Effector memory CD4-positive, alpha-beta T cell (primary cell): ENCODE measurements around the gene BRD2.
A peak's percentile ranks its signal among the peaks of the same experiment; 100 is the strongest.

Source experiments
- DNase-seq, 3 donors: peaks; one replicate each; pipeline ENCODE4 v3.0.0-alpha.2; 2020
- H3K27ac ChIP-seq: 2 replicates; pipeline ENCODE4 v1.7.0; 2013; ENCODE audit warnings: mild to moderate bottlenecking, low read length, moderate library complexity; ENCODE audit not compliant: insufficient read depth, poor library complexity, severe bottlenecking
- H3K27me3 ChIP-seq: replicated peaks from 2 replicates; pipeline ENCODE4 v1.7.0; 2013; ENCODE audit warnings: mild to moderate bottlenecking, low read length; ENCODE audit not compliant: insufficient read depth, control insufficient read depth, poor library complexity, severe bottlenecking
- H3K36me3 ChIP-seq: 2 replicates; pipeline ENCODE4 v1.7.0; 2013; ENCODE audit warnings: mild to moderate bottlenecking, low read length, moderate library complexity; ENCODE audit not compliant: control insufficient read depth, insufficient read depth
- H3K4me1 ChIP-seq: 2 replicates; pipeline ENCODE4 v1.7.0; 2013; ENCODE audit warnings: low read length, mild to moderate bottlenecking; ENCODE audit not compliant: control insufficient read depth, insufficient read depth, poor library complexity, severe bottlenecking
- H3K4me3 ChIP-seq: 2 replicates; pipeline ENCODE4 v1.7.0; 2013; ENCODE audit warnings: low read length, low read depth, mild to moderate bottlenecking; ENCODE audit not compliant: insufficient read depth, poor library complexity, severe bottlenecking
- H3K9me3 ChIP-seq: 2 replicates; pipeline ENCODE4 v1.7.0; 2013; ENCODE audit warnings: mild to moderate bottlenecking, low read length, moderate library complexity; ENCODE audit not compliant: control insufficient read depth

The BRD2 gene

GRCh38 chr6:32971581-32972352 is 3.4 kb downstream of the BRD2 start:
- Histone ChIP-seq H3K9me3 (no peaks in the 10 kb centered on the region), H3K4me1 (peaks cover 40% of the 10 kb centered on the region), H3K36me3 (peaks cover 35% of the 10 kb centered on the region), H3K27ac (peak overlapping the region; percentile 97), H3K4me3 (peak overlapping the region; percentile 94), H3K27me3 (no peaks in the 10 kb centered on the region)
- DNase-seq, result peak; percentile 99 to 100 (median 100)

- Histone ChIP-seq H3K4me1 (peaks cover 33% of the 10 kb centered on the region), H3K36me3 (peaks cover 43% of the 10 kb centered on the region)
These were observed 4.2 kb downstream of the BRD2 start for GRCh38 chr6:32972353-32973143.

GRCh38 chr6:32973144-32974015 is 5.0 kb downstream of the BRD2 start:
- Histone ChIP-seq H3K9me3 (no peaks in the 10 kb centered on the region), H3K27me3 (no peaks in the 10 kb centered on the region), H3K4me1 (peaks cover 30% of the 10 kb centered on the region), H3K36me3 (peaks cover 52% of the 10 kb centered on the region), H3K4me3 (peak overlapping the region; percentile 94), H3K27ac (peak overlapping the region; percentile 78)
- peak; percentile 59 to 72 (median 68) for DNase-seq

More at GRCh38 chr6:32972353-32973143, 4.2 kb downstream of the BRD2 start:
- Histone ChIP-seq H3K27me3 (no peaks in the 10 kb centered on the region), H3K4me3 (peak overlapping the region; percentile 94), H3K27ac (peak overlapping the region; percentile 78), H3K9me3 (no peaks in the 10 kb centered on the region)
- peak; percentile 46 to 55 (median 52) for DNase-seq

- Histone ChIP-seq H3K27ac (peak overlapping the region; percentile 78), H3K27me3 (no peaks in the 10 kb centered on the region), H3K4me1 (peaks cover 30% of the 10 kb centered on the region), H3K4me3 (peak overlapping the region; percentile 94), H3K9me3 (no peaks in the 10 kb centered on the region), H3K36me3 (peaks cover 58% of the 10 kb centered on the region)
- DNase-seq, result peak in 1 of 3 donors; percentile 26
These were observed 5.6 kb downstream of the BRD2 start for GRCh38 chr6:32974016-32974333.

GRCh38 chr6:32974541-32975308 is 6.3 kb downstream of the BRD2 start:
- H3K9me3 ChIP-seq, result no peaks in the 10 kb centered on the region
- peaks cover 65% of the 10 kb centered on the region for H3K36me3 ChIP-seq
- no peaks in the 10 kb centered on the region for H3K27me3 ChIP-seq
- peaks cover 28% of the 10 kb centered on the region for H3K4me1 ChIP-seq
- DNase-seq, result no peak
- peak overlapping the region; percentile 94 for H3K4me3 ChIP-seq
- H3K27ac ChIP-seq, result peak overlapping the region; percentile 78

- H3K9me3 ChIP-seq, result no peaks in the 10 kb centered on the region
- H3K27me3 ChIP-seq, result no peaks in the 10 kb centered on the region
- peaks cover 76% of the 10 kb centered on the region for H3K36me3 ChIP-seq
- no peak overlapping the region for H3K4me3 ChIP-seq
- no peak for DNase-seq
- H3K4me1 ChIP-seq, result peaks cover 26% of the 10 kb centered on the region
- H3K27ac ChIP-seq, result no peak overlapping the region
These were observed 7.5 kb downstream of the BRD2 start for GRCh38 chr6:32975886-32976285.

GRCh38 chr6:32976334-32977069 is 8.1 kb downstream of the BRD2 start:
- Histone ChIP-seq H3K27me3 (no peaks in the 10 kb centered on the region), H3K27ac (no peak overlapping the region), H3K4me3 (no peak overlapping the region), H3K4me1 (peaks cover 26% of the 10 kb centered on the region), H3K9me3 (no peaks in the 10 kb centered on the region), H3K36me3 (peaks cover 82% of the 10 kb centered on the region)
- DNase-seq, result no peak

- peaks cover 83% of the 10 kb centered on the region for H3K36me3 ChIP-seq
- H3K27ac ChIP-seq, result peak overlapping the region; percentile 11
- H3K4me1 ChIP-seq, result peaks cover 26% of the 10 kb centered on the region
These were observed 9.0 kb downstream of the BRD2 start for GRCh38 chr6:32977272-32977952.

More at GRCh38 chr6:32977272-32977952, 9.0 kb downstream of the BRD2 start:
- no peak overlapping the region for H3K4me3 ChIP-seq
- no peaks in the 10 kb centered on the region for H3K27me3 ChIP-seq
- H3K9me3 ChIP-seq, result no peaks in the 10 kb centered on the region
- DNase-seq, result no peak
